HG03039 (cell line): Measurements from ENCODE around the gene HTR1D.
A peak's percentile ranks its signal among the peaks of the same experiment; 100 is the strongest.

Source experiments
- ATAC-seq: cut with Tn5 transposase; IDR thresholded peaks from one replicate; pipeline ENCODE4 v1.9.1; 2021; ENCODE audit warnings: mild to moderate bottlenecking, moderate library complexity; ENCODE audit not compliant: unreplicated experiment

Gene HTR1D

GRCh38 chr1:23187637-23188036, 29.7 kb downstream of the HTR1D start:
- no peak for ATAC-seq

GRCh38 chr1:23185381-23185780, 31.9 kb downstream of the HTR1D start:
- ATAC-seq, result no peak

- no peak for ATAC-seq
These were observed 32.9 kb downstream of the HTR1D start for GRCh38 chr1:23184212-23184934.

- no peak for ATAC-seq
These were observed 37.4 kb downstream of the HTR1D start for GRCh38 chr1:23179862-23180261.

- ATAC-seq, result no peak
These were observed 38.4 kb downstream of the HTR1D start for GRCh38 chr1:23178950-23179349.

- no peak for ATAC-seq
These were observed 38.9 kb downstream of the HTR1D start for GRCh38 chr1:23178414-23178813.

GRCh38 chr1:23177438-23178380, 39.6 kb downstream of the HTR1D start:
- ATAC-seq, result peak; percentile 64

GRCh38 chr1:23177031-23177430, 40.3 kb downstream of the HTR1D start:
- no peak for ATAC-seq

- ATAC-seq, result no peak
These were observed 42.7 kb downstream of the HTR1D start for GRCh38 chr1:23174426-23175110.

- no peak for ATAC-seq
These were observed 46.0 kb downstream of the HTR1D start for GRCh38 chr1:23171181-23171755.

GRCh38 chr1:23169727-23170335, 47.5 kb downstream of the HTR1D start:
- ATAC-seq, result no peak

- no peak for ATAC-seq
These were observed 48.1 kb downstream of the HTR1D start for GRCh38 chr1:23169195-23169575.

- ATAC-seq, result peak; percentile 55
These were observed 48.7 kb downstream of the HTR1D start, which contains the start of gene LUZP1 for GRCh38 chr1:23168445-23169194. Gene LUZP1, minus strand, starts transcription at chr1:23168856.

GRCh38 chr1:23168079-23168444, 49.2 kb downstream of the HTR1D start:
- ATAC-seq, result no peak

- ATAC-seq, result no peak
These were observed 49.8 kb downstream of the HTR1D start for GRCh38 chr1:23167353-23168078.

- ATAC-seq, result no peak
These were observed 50.4 kb downstream of the HTR1D start for GRCh38 chr1:23166854-23167253.

GRCh38 chr1:23163395-23163794, 53.9 kb downstream of the HTR1D start:
- ATAC-seq, result no peak

GRCh38 chr1:23159963-23160877, 57.1 kb downstream of the HTR1D start:
- no peak for ATAC-seq
